ENCODE results near the gene ADA. TPM values are rescaled to one million over a fixed set of nuclear protein-coding genes. Genes with fewer than 3 reads are reported as not detected.

ADA gene
- total and polyA plus RNA-seq, 4 experiments from 2014 or later, result 28.4 to 64.3 (median 39.8) TPM

GRCh38 chr20:44585057-44585963 is 66.2 kb downstream of the ADA start:
- H3K36me3 Mint-ChIP-seq, result no peaks in the 10 kb centered on the region

GRCh38 chr20:44584162-44584561 is 67.3 kb downstream of the ADA start:
- no peak overlapping the region for H3K4me3 Mint-ChIP-seq
- no peak for DNase-seq
- Histone ChIP-seq H3K9me3 (ENCODE audit: control insufficient read depth in 1 of 2, low read length in 2 of 2) (no peaks in the 10 kb centered on the region), H3K4me3 (ENCODE audit: low read length in 2 of 2) (no peak overlapping the region), H3K27me3 (ENCODE audit: insufficient read depth, low read length) (no peaks in the 10 kb centered on the region), H3K4me1 (ENCODE audit: insufficient read depth, low read length) (no peaks in the 10 kb centered on the region), H3K27ac (ENCODE audit: low read depth, low read length) (no peak overlapping the region), H3K36me3 (ENCODE audit: insufficient read depth, low read length) (no peaks in the 10 kb centered on the region)
- H3K4me1 Mint-ChIP-seq, result peaks cover 0 to 11% (median under 1%) of the 10 kb centered on the region in 4 donors
- CTCF ChIA-PET (ENCODE audit: partially characterized antibody), result no interaction called here
- POLR2A ChIA-PET (ENCODE audit: partially characterized antibody), result no interaction called here
- H3K27ac Mint-ChIP-seq, result peak overlapping the region in 1 of 7 donors; percentile 19
- intact Hi-C loops (cut with micrococcal nuclease), result no loop called here
- no peaks in the 10 kb centered on the region for H3K9me3 Mint-ChIP-seq
- no peaks in the 10 kb centered on the region for H3K36me3 Mint-ChIP-seq
- H3K27me3 Mint-ChIP-seq, result peaks cover 0 to 2% of the 10 kb centered on the region in 2 donors

More at GRCh38 chr20:44585057-44585963, 66.2 kb downstream of the ADA start:
- peak overlapping the region in 1 of 7 donors; percentile 76 for H3K27ac Mint-ChIP-seq
- Histone ChIP-seq H3K9me3 (ENCODE audit: control insufficient read depth in 1 of 2, low read length in 2 of 2) (no peaks in the 10 kb centered on the region), H3K27ac (ENCODE audit: low read depth, low read length) (no peak overlapping the region), H3K36me3 (ENCODE audit: insufficient read depth, low read length) (no peaks in the 10 kb centered on the region), H3K27me3 (ENCODE audit: insufficient read depth, low read length) (no peaks in the 10 kb centered on the region), H3K4me3 (ENCODE audit: low read length in 2 of 2) (no peak overlapping the region), H3K4me1 (ENCODE audit: insufficient read depth, low read length) (no peaks in the 10 kb centered on the region)
- no peak overlapping the region for H3K4me3 Mint-ChIP-seq
- CTCF ChIA-PET (ENCODE audit: partially characterized antibody), result interaction anchor here (1.1 kb wide), 1 partner anchor 13 kb away, joined by 5 read pairs; no protein-coding TSS in a partner anchor
- intact Hi-C loops (cut with micrococcal nuclease), result no loop called here
- peaks cover 0 to 7% (median under 1%) of the 10 kb centered on the region in 4 donors for H3K4me1 Mint-ChIP-seq
- POLR2A ChIA-PET (ENCODE audit: partially characterized antibody), result no interaction called here
- peaks cover 0 to 2% of the 10 kb centered on the region in 2 donors for H3K27me3 Mint-ChIP-seq
- DNase-seq, result no peak
- no peaks in the 10 kb centered on the region for H3K9me3 Mint-ChIP-seq

GRCh38 chr20:44583157-44583556 is 68.3 kb downstream of the ADA start:
- intact Hi-C loops (cut with micrococcal nuclease), result no loop called here
- ChIA-PET POLR2A (ENCODE audit: partially characterized antibody) (no interaction called here), CTCF (ENCODE audit: partially characterized antibody) (no interaction called here)
- H3K4me1 Mint-ChIP-seq, result peaks cover 0 to 11% (median under 1%) of the 10 kb centered on the region in 4 donors
- Histone ChIP-seq H3K9me3 (ENCODE audit: control insufficient read depth in 1 of 2, low read length in 2 of 2) (no peaks in the 10 kb centered on the region), H3K27ac (ENCODE audit: low read depth, low read length) (no peak overlapping the region), H3K4me3 (ENCODE audit: low read length in 2 of 2) (no peak overlapping the region), H3K27me3 (ENCODE audit: insufficient read depth, low read length) (no peaks in the 10 kb centered on the region), H3K4me1 (ENCODE audit: insufficient read depth, low read length) (no peaks in the 10 kb centered on the region), H3K36me3 (ENCODE audit: insufficient read depth, low read length) (no peaks in the 10 kb centered on the region)
- no peak for DNase-seq
- peaks cover 0 to 2% of the 10 kb centered on the region in 2 donors for H3K27me3 Mint-ChIP-seq
- no peak overlapping the region for H3K4me3 Mint-ChIP-seq
- no peaks in the 10 kb centered on the region for H3K36me3 Mint-ChIP-seq
- no peaks in the 10 kb centered on the region for H3K9me3 Mint-ChIP-seq
- H3K27ac Mint-ChIP-seq, result no peak overlapping the region

GRCh38 chr20:44582311-44583025 is 69.0 kb downstream of the ADA start, which contains the start of gene PKIG:
PKIG (plus strand) TSS chr20:44582579; CDS start chr20:44614557, 31,978 bp downstream.
- Histone ChIP-seq H3K27ac (ENCODE audit: low read depth, low read length) (no peak within 1 kb of the TSS), H3K4me1 (ENCODE audit: insufficient read depth, low read length) (no peaks in the 10 kb centered on the region), H3K27me3 (ENCODE audit: insufficient read depth, low read length) (no peaks in the 10 kb centered on the region), H3K9me3 (ENCODE audit: control insufficient read depth in 1 of 2, low read length in 2 of 2) (no peaks in the 10 kb centered on the region), H3K4me3 (ENCODE audit: low read length in 2 of 2) (no peak within 1 kb of the TSS), H3K36me3 (ENCODE audit: insufficient read depth, low read length) (no peaks in the 10 kb centered on the region)
- peak within 1 kb of the TSS in 2 of 7 donors; percentile 6 to 28 for H3K27ac Mint-ChIP-seq
- H3K9me3 Mint-ChIP-seq, result no peaks in the 10 kb centered on the region
- intact Hi-C loops (cut with micrococcal nuclease), result no loop called here
- H3K27me3 Mint-ChIP-seq, result no peaks in the 10 kb centered on the region
- DNase-seq, result no peak
- H3K4me1 Mint-ChIP-seq, result peaks cover 0 to 11% (median under 1%) of the 10 kb centered on the region in 4 donors
- POLR2A ChIA-PET (ENCODE audit: partially characterized antibody), result no interaction called here
- no peak within 1 kb of the TSS for H3K4me3 Mint-ChIP-seq
- CTCF ChIA-PET (ENCODE audit: partially characterized antibody), result no interaction called here
- no peaks in the 10 kb centered on the region for H3K36me3 Mint-ChIP-seq

DNA sequence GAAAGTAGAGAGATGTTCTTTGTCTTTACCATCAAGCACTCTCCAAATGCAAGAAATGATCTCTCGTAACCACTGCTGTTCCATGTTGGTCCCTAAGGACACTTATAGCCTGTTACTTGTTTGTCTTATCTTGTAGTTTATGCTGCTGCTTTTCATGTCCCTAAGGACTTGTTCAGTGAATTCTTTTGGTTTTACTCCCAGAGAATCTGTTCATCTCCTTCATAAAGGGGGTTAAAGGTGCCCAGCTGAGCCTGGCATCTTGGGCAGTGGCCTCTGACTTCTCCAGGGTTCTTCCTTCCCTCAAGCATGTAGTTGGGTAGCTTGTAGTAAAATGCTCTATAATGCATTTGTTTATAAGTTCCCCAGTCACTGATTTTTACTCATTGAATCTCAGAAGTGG is 70.0 kb downstream of the ADA start:
- Histone ChIP-seq H3K4me3 (ENCODE audit: low read length in 2 of 2) (no peak overlapping the region), H3K4me1 (ENCODE audit: insufficient read depth, low read length) (no peaks in the 10 kb centered on the region), H3K36me3 (ENCODE audit: insufficient read depth, low read length) (no peaks in the 10 kb centered on the region), H3K27ac (ENCODE audit: low read depth, low read length) (no peak overlapping the region), H3K9me3 (ENCODE audit: control insufficient read depth in 1 of 2, low read length in 2 of 2) (no peaks in the 10 kb centered on the region), H3K27me3 (ENCODE audit: insufficient read depth, low read length) (no peaks in the 10 kb centered on the region)
- H3K27me3 Mint-ChIP-seq, result no peaks in the 10 kb centered on the region
- H3K27ac Mint-ChIP-seq, result peak overlapping the region in 1 of 7 donors; percentile 28
- ChIA-PET CTCF (ENCODE audit: partially characterized antibody) (no interaction called here), POLR2A (ENCODE audit: partially characterized antibody) (no interaction called here)
- no peaks in the 10 kb centered on the region for H3K9me3 Mint-ChIP-seq
- H3K4me3 Mint-ChIP-seq, result no peak overlapping the region
- intact Hi-C loops (cut with micrococcal nuclease), result no loop called here
- H3K4me1 Mint-ChIP-seq, result peaks cover 0 to 11% (median under 1%) of the 10 kb centered on the region in 4 donors
- H3K36me3 Mint-ChIP-seq, result no peaks in the 10 kb centered on the region
- DNase-seq, result no peak

- Mint-ChIP-seq H3K27me3 (no peaks in the 10 kb centered on the region), H3K4me3 (no peak overlapping the region), H3K9me3 (no peaks in the 10 kb centered on the region), H3K4me1 (peaks cover 0 to 11% (median 2%) of the 10 kb centered on the region in 4 donors), H3K27ac (peak overlapping the region in 1 of 7 donors; percentile 31), H3K36me3 (no peaks in the 10 kb centered on the region)
- Histone ChIP-seq H3K9me3 (ENCODE audit: control insufficient read depth in 1 of 2, low read length in 2 of 2) (no peaks in the 10 kb centered on the region), H3K4me1 (ENCODE audit: insufficient read depth, low read length) (no peaks in the 10 kb centered on the region), H3K36me3 (ENCODE audit: insufficient read depth, low read length) (no peaks in the 10 kb centered on the region), H3K4me3 (ENCODE audit: low read length in 2 of 2) (no peak overlapping the region), H3K27me3 (ENCODE audit: insufficient read depth, low read length) (no peaks in the 10 kb centered on the region), H3K27ac (ENCODE audit: low read depth, low read length) (no peak overlapping the region)
- intact Hi-C loops (cut with micrococcal nuclease), result no loop called here
- ChIA-PET POLR2A (ENCODE audit: partially characterized antibody) (no interaction called here), CTCF (ENCODE audit: partially characterized antibody) (no interaction called here)
- DNase-seq, result no peak
Measured at GRCh38 chr20:44580581-44581268, 70.8 kb downstream of the ADA start.

Data from CD4-positive, alpha-beta memory T cell (primary cell).